Neuronal stem cell (in vitro differentiated cells): ENCODE measurements around the gene MBD1.
A peak's percentile ranks its signal among the peaks of the same experiment; 100 is the strongest.

ENCODE experiments used
- DNase-seq: peaks from one replicate; pipeline ENCODE4 v3.0.0-alpha.2; 2013; ENCODE audit warnings: low spot score
- H2AFZ ChIP-seq: one replicate; pipeline ENCODE4 v1.6.1; 2013; ENCODE audit warnings: mild to moderate bottlenecking, low read length, inconsistent platforms
- H2AK5ac ChIP-seq: 2 replicates; pipeline ENCODE4 v1.6.1; 2013; ENCODE audit warnings: low read depth, mild to moderate bottlenecking, inconsistent platforms, low read length, moderate library complexity, mixed read lengths
- H2BK120ac ChIP-seq: 2 replicates; pipeline ENCODE4 v1.6.1; 2013; ENCODE audit warnings: low read depth, mild to moderate bottlenecking, inconsistent platforms, low read length, moderate library complexity, mixed read lengths
- H2BK12ac ChIP-seq: one replicate; pipeline ENCODE4 v1.6.1; 2013; ENCODE audit warnings: low read length, inconsistent platforms
- H2BK15ac ChIP-seq: 2 replicates; pipeline ENCODE4 v1.6.1; 2013; ENCODE audit warnings: mild to moderate bottlenecking, low read length, inconsistent platforms, mixed read lengths
- H2BK5ac ChIP-seq: one replicate; pipeline ENCODE4 v1.6.1; 2013; ENCODE audit warnings: inconsistent platforms, mild to moderate bottlenecking, low read length, moderate library complexity
- H3K14ac ChIP-seq: one replicate; pipeline ENCODE4 v1.6.1; 2013; ENCODE audit warnings: low read length, inconsistent platforms
- H3K18ac ChIP-seq: 2 replicates; pipeline ENCODE4 v1.6.1; 2013; ENCODE audit warnings: low read length, inconsistent platforms
- H3K23ac ChIP-seq: 2 replicates; pipeline ENCODE4 v1.6.1; 2013; ENCODE audit warnings: low read depth, mild to moderate bottlenecking, mixed read lengths, low read length, inconsistent platforms; ENCODE audit not compliant: poor library complexity
- H3K27ac ChIP-seq: replicated peaks from 3 replicates; pipeline ENCODE4 v1.5.1; 2013; ENCODE audit warnings: low read length, inconsistent platforms
- H3K27me3 ChIP-seq, 3 experiments: 2 replicates each; pipeline ENCODE4 v1.6.1; 2013; ENCODE audit warnings: low read length in 3 of 3, mild to moderate bottlenecking in 2 of 3, inconsistent platforms in 1 of 3, low read depth in 1 of 3, mixed read lengths in 1 of 3, moderate library complexity in 1 of 3; ENCODE audit not compliant: control insufficient read depth in 3 of 3, insufficient read depth in 3 of 3
- H3K36me3 ChIP-seq, 2 donors: replicated peaks in 1 of 2; 2 replicates each; pipeline ENCODE4 v1.6.1; 2013; ENCODE audit warnings: low read length in 2 of 2; ENCODE audit not compliant: control insufficient read depth in 2 of 2, insufficient read depth in 2 of 2
- H3K4ac ChIP-seq: 2 replicates; pipeline ENCODE4 v1.6.1; 2013; ENCODE audit warnings: inconsistent platforms, mild to moderate bottlenecking, low read length, moderate library complexity
- H3K4me1 ChIP-seq, 2 donors: 1 replicate in 1 of 2; 2 replicates in 1 of 2; pipeline ENCODE4 v1.6.1; 2013; ENCODE audit warnings: low read length in 2 of 2, low read depth in 1 of 2; ENCODE audit not compliant: control insufficient read depth in 2 of 2, insufficient read depth in 1 of 2
- H3K4me2 ChIP-seq: one replicate; pipeline ENCODE4 v1.6.1; 2013; ENCODE audit warnings: mild to moderate bottlenecking, low read length, inconsistent platforms; ENCODE audit not compliant: insufficient read depth, poor library complexity, severe bottlenecking
- H3K4me3 ChIP-seq, 2 donors: 2 replicates each; pipeline ENCODE4 v1.5.1; 2013; ENCODE audit warnings: low read length in 2 of 2, mild to moderate bottlenecking in 2 of 2, inconsistent platforms in 1 of 2, moderate library complexity in 1 of 2
- H3K79me1 ChIP-seq: one replicate; pipeline ENCODE4 v1.6.1; 2013; ENCODE audit warnings: low read depth, mild to moderate bottlenecking, inconsistent platforms, low read length, moderate library complexity
- H3K9ac ChIP-seq: one replicate; pipeline ENCODE4 v1.6.1; 2013; ENCODE audit warnings: mild to moderate bottlenecking, low read depth, low read length, inconsistent platforms; ENCODE audit not compliant: poor library complexity
- H3K9me3 ChIP-seq, 2 donors: replicated peaks in 1 of 2; 2 replicates each; pipeline versions ENCODE3 to v1.6.1; 2013; ENCODE audit warnings: low read length in 2 of 2, mild to moderate bottlenecking in 2 of 2, inconsistent platforms in 1 of 2, low read depth in 1 of 2, mixed read lengths in 1 of 2, moderate library complexity in 1 of 2; ENCODE audit not compliant: control insufficient read depth in 2 of 2, insufficient read depth in 1 of 2
- H4K8ac ChIP-seq: one replicate; pipeline ENCODE4 v1.6.1; 2013; ENCODE audit warnings: low read depth, mild to moderate bottlenecking, inconsistent platforms, low read length, moderate library complexity
- H4K91ac ChIP-seq: one replicate; pipeline ENCODE4 v1.6.1; 2013; ENCODE audit warnings: low read length, low read depth, mild to moderate bottlenecking, inconsistent platforms; ENCODE audit not compliant: poor library complexity
- WGBS, 2 donors: extraction: QIAGEN DNeasy Blood & Tissue Kit; methylation state at CpG; one replicate each; pipeline ENCODE4 v1.1.7; 2013; ENCODE audit warnings: missing lambda C conversion rate in 2 of 2, mixed read lengths in 1 of 2; ENCODE audit not compliant: insufficient read length in 2 of 2, insufficient replicate concordance in 1 of 2; ENCODE audit errors: extremely low coverage in 2 of 2; 5-methylcytosine and 5-hydroxymethylcytosine counted together

MBD1 gene

GRCh38 chr18:50299626-50300388 lies 18.5 kb upstream of the MBD1 start:
- no CpG with 5 or more reads among the region's 7 CpGs for WGBS, 2 donors
- no peak overlapping the region for H3K9ac ChIP-seq
- no peaks in the 10 kb centered on the region for H3K79me1 ChIP-seq
- no peak overlapping the region for H3K14ac ChIP-seq
- no peak overlapping the region for H2BK15ac ChIP-seq
- H3K4me1 ChIP-seq: no peaks in the 10 kb centered on the region
- no peak overlapping the region for H3K4me2 ChIP-seq
- no peak overlapping the region for H4K91ac ChIP-seq
- DNase-seq: no peak
- H2AFZ ChIP-seq: no peak overlapping the region
- no peak overlapping the region for H2BK120ac ChIP-seq
- H3K4ac ChIP-seq: no peak overlapping the region
- H3K9me3 ChIP-seq: no peaks in the 10 kb centered on the region
- H3K4me3 ChIP-seq: no peak overlapping the region
- no peak overlapping the region for H3K27ac ChIP-seq
- no peak overlapping the region for H2BK5ac ChIP-seq
- H2BK12ac ChIP-seq: no peak overlapping the region
- H3K27me3 ChIP-seq: peaks cover 0 to 20% (median 0%) of the 10 kb centered on the region in 3 experiments
- no peaks in the 10 kb centered on the region for H3K36me3 ChIP-seq
- H2AK5ac ChIP-seq: no peak overlapping the region
- H3K18ac ChIP-seq: no peak overlapping the region
- no peak overlapping the region for H4K8ac ChIP-seq
- no peak overlapping the region for H3K23ac ChIP-seq

- H4K91ac ChIP-seq: no peak overlapping the region
- no peak for DNase-seq
- H3K4me1 ChIP-seq: no peaks in the 10 kb centered on the region
- H3K79me1 ChIP-seq: no peaks in the 10 kb centered on the region
- no peak overlapping the region for H3K14ac ChIP-seq
- no peak overlapping the region for H2AK5ac ChIP-seq
- H3K27me3 ChIP-seq: peaks cover 0 to 20% (median 0%) of the 10 kb centered on the region in 3 experiments
- H2BK5ac ChIP-seq: no peak overlapping the region
- no peaks in the 10 kb centered on the region for H3K36me3 ChIP-seq
- no peak overlapping the region for H2BK120ac ChIP-seq
- no peak overlapping the region for H4K8ac ChIP-seq
- H3K4ac ChIP-seq: no peak overlapping the region
- no peak overlapping the region for H2BK15ac ChIP-seq
- H3K18ac ChIP-seq: no peak overlapping the region
- H3K9me3 ChIP-seq: no peaks in the 10 kb centered on the region
- H2BK12ac ChIP-seq: no peak overlapping the region
- no CpG with 5 or more reads among the region's 49 CpGs for whole genome bisulfite sequencing, 2 donors
- H3K23ac ChIP-seq: no peak overlapping the region
- no peak overlapping the region for H2AFZ ChIP-seq
- no peak overlapping the region for H3K4me2 ChIP-seq
- H3K27ac ChIP-seq: no peak overlapping the region
- H3K9ac ChIP-seq: no peak overlapping the region
- no peak overlapping the region for H3K4me3 ChIP-seq
These were observed 17.3 kb upstream of the MBD1 start for GRCh38 chr18:50298443-50299284.

- DNase-seq: peak; percentile 51
- H3K36me3 ChIP-seq: no peaks in the 10 kb centered on the region
- H2AFZ ChIP-seq: peak overlapping the region; percentile 57
- no peak overlapping the region for H3K14ac ChIP-seq
- peak overlapping the region; percentile 15 for H2BK15ac ChIP-seq
- H3K27ac ChIP-seq: no peak overlapping the region
- no peaks in the 10 kb centered on the region for H3K9me3 ChIP-seq
- no peak overlapping the region for H4K91ac ChIP-seq
- H3K27me3 ChIP-seq: peaks cover 0 to 20% (median 0%) of the 10 kb centered on the region in 3 experiments
- H3K4me1 ChIP-seq: no peaks in the 10 kb centered on the region
- peak overlapping the region; percentile 25 to 74 for H3K4me3 ChIP-seq
- no peak overlapping the region for H3K4ac ChIP-seq
- H2BK5ac ChIP-seq: no peak overlapping the region
- no peak overlapping the region for H2AK5ac ChIP-seq
- no peak overlapping the region for H3K23ac ChIP-seq
- no peak overlapping the region for H4K8ac ChIP-seq
- peak overlapping the region; percentile 72 for H3K18ac ChIP-seq
- no CpG with 5 or more reads among the region's 28 CpGs for WGBS, 2 donors
- no peaks in the 10 kb centered on the region for H3K79me1 ChIP-seq
- no peak overlapping the region for H2BK120ac ChIP-seq
- peak overlapping the region; percentile 41 for H3K4me2 ChIP-seq
- peak overlapping the region; percentile 68 for H3K9ac ChIP-seq
- no peak overlapping the region for H2BK12ac ChIP-seq
These were observed 16.5 kb upstream of the MBD1 start for GRCh38 chr18:50297621-50298442.
